Activated B cell treated with CpG ODN at 0.5 μM for 24 hours (primary cell): Measurements from ENCODE around the gene SCARB1. TPM values are rescaled to one million over a fixed set of nuclear protein-coding genes. Genes with fewer than 3 reads are reported as not detected.

Source experiments
- ATAC-seq: fragments of 200-7000 bp; cut with Tn5 transposase; one replicate; pipeline ENCODE4 v1.10.0; 2021; ENCODE audit warnings: low read depth, mild to moderate bottlenecking, moderate library complexity
- CTCF ChIA-PET: fragments of 350-600 bp; sonication (Branson Sonifier 250); formaldehyde crosslinking; loops from one replicate; lab custom pipeline; 2021; ENCODE audit warnings: antibody characterized with exemption; lab: Charles Lee
- POLR2A ChIA-PET: fragments of 350-600 bp; sonication (Branson Sonifier 250); formaldehyde crosslinking; loops from one replicate; lab custom pipeline; 2021; ENCODE audit warnings: antibody characterized with exemption; lab: Charles Lee
- DNase-seq: peaks from one replicate; pipeline ENCODE4 v3.0.0; 2022
- H3K27ac Mint-ChIP-seq: one replicate; pipeline ENCODE4 v1.8.0; 2020; ENCODE audit warnings: mixed read lengths
- H3K27me3 Mint-ChIP-seq: one replicate; pipeline ENCODE4 v1.8.0; 2021; ENCODE audit warnings: mixed read lengths
- H3K36me3 Mint-ChIP-seq: one replicate; pipeline ENCODE4 v1.8.0; 2021; ENCODE audit warnings: low read depth, mixed read lengths
- H3K4me1 Mint-ChIP-seq: one replicate; pipeline ENCODE4 v1.8.0; 2021; ENCODE audit warnings: mixed read lengths
- H3K4me3 Mint-ChIP-seq: one replicate; pipeline ENCODE4 v1.8.0; 2020; ENCODE audit warnings: mild to moderate bottlenecking, mixed read lengths
- H3K9me3 Mint-ChIP-seq: one replicate; pipeline ENCODE4 v1.8.0; 2020; ENCODE audit warnings: mixed read lengths
- intact Hi-C: fragments of 100-400 bp; cut with micrococcal nuclease; formaldehyde crosslinking; loops from one replicate; pipeline ENCODE4 v1.15.1; 2024
- total RNA-seq: library from RNA; stranded (reverse); gene quantifications from 2 replicates; pipeline ENCODE4 v1.2.3, GENCODE V29; 2022
- TF ChIP-seq, protein P1 (sequence below): fragments of 200-600 bp; IDR thresholded peaks from one replicate; pipeline ENCODE4 v1.8.0; 2022; ENCODE audit warnings: antibody characterized with exemption, mild to moderate bottlenecking

SCARB1 gene
- total RNA-seq, 1 donor from 2014 or later, result 39.3 TPM

DNA sequence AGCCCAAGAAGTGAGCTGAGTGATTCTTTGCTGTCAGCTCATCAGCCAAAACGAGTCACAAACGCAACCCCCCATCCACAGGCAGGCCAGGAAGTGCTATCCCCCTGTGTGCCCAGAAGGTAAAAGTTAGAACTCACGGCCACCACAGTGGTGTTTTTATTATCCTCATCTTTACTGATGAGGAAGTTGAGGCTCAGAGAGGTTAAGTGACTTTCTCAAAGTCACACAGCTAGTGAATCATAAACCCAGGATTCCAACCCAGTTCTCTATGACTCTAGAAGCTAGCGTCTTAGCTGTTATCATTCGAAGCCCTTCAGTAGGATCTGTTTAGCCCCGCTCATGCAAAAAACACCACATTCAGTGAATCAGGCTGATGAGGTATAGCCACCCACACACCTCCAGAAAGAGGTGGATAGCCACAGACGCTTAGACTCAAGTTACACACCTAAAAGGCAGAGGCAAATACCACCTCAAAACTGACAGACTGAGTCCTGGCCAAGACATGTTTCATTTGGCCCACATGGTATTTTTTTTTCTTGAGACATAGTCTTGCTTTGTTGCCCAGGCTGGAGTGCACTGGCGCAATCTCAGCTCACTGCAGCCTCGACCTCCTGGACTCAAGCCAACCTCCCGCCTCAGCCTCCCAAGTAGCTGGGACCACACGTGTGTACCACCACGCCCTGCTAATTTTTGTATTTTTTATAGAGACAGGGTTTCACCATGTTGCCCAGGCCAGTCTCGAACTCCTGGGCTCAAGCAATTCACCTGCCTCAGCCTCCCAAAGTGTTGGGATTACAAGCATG is 100.7 kb downstream of the SCARB1 start:
- Mint-ChIP-seq H3K4me1 (peaks cover 11% of the 10 kb centered on the region), H3K27me3 (peaks cover 15% of the 10 kb centered on the region), H3K36me3 (peaks cover 3% of the 10 kb centered on the region), H3K4me3 (no peak overlapping the region), H3K9me3 (peaks cover 18% of the 10 kb centered on the region), H3K27ac (no peak overlapping the region)
- TF ChIP-seq, protein P1, sequence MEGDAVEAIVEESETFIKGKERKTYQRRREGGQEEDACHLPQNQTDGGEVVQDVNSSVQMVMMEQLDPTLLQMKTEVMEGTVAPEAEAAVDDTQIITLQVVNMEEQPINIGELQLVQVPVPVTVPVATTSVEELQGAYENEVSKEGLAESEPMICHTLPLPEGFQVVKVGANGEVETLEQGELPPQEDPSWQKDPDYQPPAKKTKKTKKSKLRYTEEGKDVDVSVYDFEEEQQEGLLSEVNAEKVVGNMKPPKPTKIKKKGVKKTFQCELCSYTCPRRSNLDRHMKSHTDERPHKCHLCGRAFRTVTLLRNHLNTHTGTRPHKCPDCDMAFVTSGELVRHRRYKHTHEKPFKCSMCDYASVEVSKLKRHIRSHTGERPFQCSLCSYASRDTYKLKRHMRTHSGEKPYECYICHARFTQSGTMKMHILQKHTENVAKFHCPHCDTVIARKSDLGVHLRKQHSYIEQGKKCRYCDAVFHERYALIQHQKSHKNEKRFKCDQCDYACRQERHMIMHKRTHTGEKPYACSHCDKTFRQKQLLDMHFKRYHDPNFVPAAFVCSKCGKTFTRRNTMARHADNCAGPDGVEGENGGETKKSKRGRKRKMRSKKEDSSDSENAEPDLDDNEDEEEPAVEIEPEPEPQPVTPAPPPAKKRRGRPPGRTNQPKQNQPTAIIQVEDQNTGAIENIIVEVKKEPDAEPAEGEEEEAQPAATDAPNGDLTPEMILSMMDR, result no peak
- ATAC-seq (no peak), DNase-seq (no peak)
- POLR2A ChIA-PET, result no interaction called here
- intact Hi-C loops, result no loop called here
- CTCF ChIA-PET, result interaction anchor here (0.8 to 1.2 kb wide), 3 partner anchors 415 to 959 kb away, joined by 3 to 6 read pairs (median 3); no protein-coding TSS in a partner anchor

DNA sequence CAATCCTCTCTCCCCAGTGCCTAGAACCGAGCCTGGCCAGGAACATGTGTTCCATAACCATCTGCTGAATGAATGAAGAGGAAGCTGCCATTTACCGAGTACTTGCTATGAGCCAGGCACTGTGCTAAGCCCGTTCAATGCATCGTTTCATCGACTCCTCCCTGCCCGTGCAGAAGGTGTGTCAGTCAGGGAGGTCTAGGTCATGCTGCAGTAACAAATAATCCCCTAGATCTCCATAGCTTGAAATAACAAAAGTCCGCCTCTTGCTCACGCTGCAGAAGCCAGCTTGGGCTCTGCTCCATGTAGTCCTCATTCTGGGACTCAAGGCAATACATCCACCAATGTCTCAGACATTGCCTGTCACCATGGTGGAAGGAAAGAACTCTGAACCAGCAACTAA is 101.3 kb downstream of the SCARB1 start:
- TF ChIP-seq, protein P1, result no peak

DNA sequence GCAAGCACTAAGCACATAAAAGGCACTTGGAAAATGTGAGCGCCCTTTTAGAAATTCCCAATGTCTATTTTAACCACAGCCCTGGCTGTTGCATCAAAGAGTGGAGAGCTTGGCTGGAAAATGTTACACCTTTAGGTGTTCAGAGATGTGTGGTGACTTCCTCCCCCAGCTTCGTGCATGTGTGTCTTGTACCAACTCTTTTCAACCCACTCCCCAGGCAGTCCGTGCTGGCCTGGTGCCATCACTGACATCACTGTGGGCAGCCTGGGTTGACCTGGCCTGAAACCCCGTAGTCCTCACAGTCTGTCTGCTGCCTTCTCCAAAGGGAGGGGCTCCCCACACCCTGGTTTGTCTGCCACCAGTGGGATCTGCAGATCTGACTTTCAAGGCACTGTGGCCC is 101.8 kb downstream of the SCARB1 start:
- CTCF ChIA-PET, result interaction anchor here (1.1 to 1.2 kb wide), 2 partner anchors 414 to 722 kb away, joined by 3 to 6 read pairs; no protein-coding TSS in a partner anchor
- peaks cover 18% of the 10 kb centered on the region for H3K9me3 Mint-ChIP-seq
- TF ChIP-seq, protein P1, result no peak

More for the DNA sequence above, 101.3 kb downstream of the SCARB1 start:
- no peak overlapping the region for H3K27ac Mint-ChIP-seq
- intact Hi-C loops, result no loop called here
- peaks cover 3% of the 10 kb centered on the region for H3K36me3 Mint-ChIP-seq
- DNase-seq (no peak), ATAC-seq (no peak)
- no peak overlapping the region for H3K4me3 Mint-ChIP-seq
- peaks cover 18% of the 10 kb centered on the region for H3K9me3 Mint-ChIP-seq
- peaks cover 10% of the 10 kb centered on the region for H3K4me1 Mint-ChIP-seq
- POLR2A ChIA-PET, result no interaction called here
- CTCF ChIA-PET, result interaction anchor here (1.1 to 1.2 kb wide), 2 partner anchors 415 to 723 kb away, joined by 3 to 6 read pairs; no protein-coding TSS in a partner anchor
- peaks cover 20% of the 10 kb centered on the region for H3K27me3 Mint-ChIP-seq

DNA sequence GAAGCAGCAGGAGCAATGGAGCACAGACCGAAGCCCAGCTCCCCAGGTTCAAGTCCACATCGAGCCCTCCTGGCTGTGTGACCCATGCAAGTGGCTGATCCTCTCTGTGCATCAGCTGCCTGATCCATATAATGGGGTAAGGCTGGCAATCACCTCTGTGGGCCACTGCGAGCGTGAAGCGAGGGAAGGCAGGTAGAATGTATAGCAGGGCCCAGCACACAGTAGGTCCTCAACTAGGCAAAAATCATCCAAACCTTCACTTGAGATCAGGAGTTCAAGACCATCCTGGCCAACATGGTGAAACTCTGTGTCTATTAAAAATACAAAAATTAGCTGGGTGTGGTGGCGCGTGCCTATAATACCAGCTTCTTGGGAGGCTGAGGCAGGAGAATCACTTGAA is 102.6 kb downstream of the SCARB1 start:
- intact Hi-C loops, result loop anchor here (2.0 kb wide), 1 partner anchor 72 kb away; no protein-coding TSS in a partner anchor
- Mint-ChIP-seq H3K9me3 (peaks cover 18% of the 10 kb centered on the region), H3K4me3 (no peak overlapping the region), H3K27ac (no peak overlapping the region), H3K36me3 (peaks cover 3% of the 10 kb centered on the region), H3K27me3 (peaks cover 24% of the 10 kb centered on the region), H3K4me1 (no peaks in the 10 kb centered on the region)
- POLR2A ChIA-PET, result no interaction called here
- ATAC-seq (no peak), DNase-seq (no peak)
- CTCF ChIA-PET, result no interaction called here
- TF ChIP-seq, protein P1, result no peak

More for the DNA sequence above, 101.8 kb downstream of the SCARB1 start:
- no peak overlapping the region for H3K4me3 Mint-ChIP-seq
- DNase-seq (no peak), ATAC-seq (no peak)
- POLR2A ChIA-PET, result interaction anchor here (0.7 kb wide), 1 partner anchor 7 kb away, joined by 4 read pairs; no protein-coding TSS in a partner anchor
- peaks cover 5% of the 10 kb centered on the region for H3K4me1 Mint-ChIP-seq
- H3K27ac Mint-ChIP-seq, result no peak overlapping the region
- H3K36me3 Mint-ChIP-seq, result peaks cover 3% of the 10 kb centered on the region
- peaks cover 24% of the 10 kb centered on the region for H3K27me3 Mint-ChIP-seq
- intact Hi-C loops, result loop anchor here (2.0 kb wide), 1 partner anchor 73 kb away; no protein-coding TSS in a partner anchor

DNA sequence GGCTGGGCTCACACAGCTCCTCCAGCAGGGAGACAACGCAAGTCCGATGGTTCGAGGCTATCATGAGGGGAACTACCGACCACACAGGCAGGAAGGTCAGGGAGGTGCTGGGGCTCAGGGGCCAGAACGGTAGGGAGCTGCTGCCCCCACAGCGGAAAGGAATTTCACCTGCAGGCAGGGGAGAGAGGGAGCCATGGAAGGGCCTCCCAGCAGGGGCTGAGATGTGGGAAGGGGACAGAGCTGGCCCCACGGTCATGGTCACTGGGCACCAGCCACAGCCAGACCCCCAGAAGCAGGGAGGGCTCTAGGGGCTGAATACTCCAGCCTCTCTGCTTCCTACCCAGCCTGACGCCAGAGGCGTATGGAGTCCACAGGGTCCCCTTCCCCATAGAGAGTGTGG is 103.1 kb downstream of the SCARB1 start:
- ChIA-PET CTCF (no interaction called here), POLR2A (no interaction called here)
- Mint-ChIP-seq H3K27me3 (peaks cover 26% of the 10 kb centered on the region), H3K9me3 (peaks cover 17% of the 10 kb centered on the region), H3K36me3 (peaks cover 2% of the 10 kb centered on the region), H3K27ac (no peak overlapping the region), H3K4me1 (no peaks in the 10 kb centered on the region), H3K4me3 (no peak overlapping the region)
- intact Hi-C loops, result loop anchor here (2.0 kb wide), 1 partner anchor 72 kb away; no protein-coding TSS in a partner anchor
- TF ChIP-seq, protein P1, result no peak
- DNase-seq (no peak), ATAC-seq (no peak)
